HL-60 (cell line): Measurements from ENCODE around the gene HSDL2.

Source experiments
- GABPA ChIP-seq: IDR thresholded peaks from 2 replicates; pipeline ENCODE4 v1.6.1; 2012; ENCODE audit warnings: low read depth
- POLR2AphosphoS5 ChIP-seq: IDR thresholded peaks from 2 replicates; pipeline ENCODE4 v1.6.1; 2012; ENCODE audit warnings: low read depth
- SPI1 ChIP-seq: IDR thresholded peaks from 2 replicates; pipeline ENCODE4 v1.6.1; 2012; ENCODE audit warnings: low read depth, mild to moderate bottlenecking, borderline replicate concordance
- TF ChIP-seq, protein P1 (sequence below): IDR thresholded peaks from one replicate; pipeline ENCODE4 v1.5.1; 2011; ENCODE audit warnings: low read length, control low read depth, inconsistent platforms; ENCODE audit not compliant: insufficient read depth
- TF ChIP-seq, protein P2 (sequence below): IDR thresholded peaks from 2 replicates; pipeline ENCODE4 v1.6.1; 2012; ENCODE audit warnings: low read depth; ENCODE audit not compliant: insufficient replicate concordance

DNA sequence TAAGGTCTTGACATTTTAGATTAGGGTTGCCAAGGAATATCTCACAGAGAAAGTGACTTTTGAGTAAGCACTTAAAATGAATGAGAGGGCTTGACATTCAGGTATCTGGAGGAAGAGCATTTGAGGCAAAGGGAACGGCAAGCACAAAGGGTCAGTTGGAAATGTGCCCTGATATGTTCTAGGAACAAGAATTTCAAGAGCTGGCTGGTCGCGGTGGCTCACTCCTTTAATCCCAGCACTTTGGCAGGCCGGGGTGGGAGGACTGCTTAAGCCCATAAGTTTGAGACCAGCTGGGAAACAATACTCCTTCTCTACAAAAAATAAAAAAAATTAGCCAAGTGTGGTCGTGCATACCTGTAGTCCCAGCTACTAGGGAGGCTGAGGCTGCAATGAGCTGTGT lies 123.3 kb downstream of the HSDL2 start:
- TF ChIP-seq, protein P1, sequence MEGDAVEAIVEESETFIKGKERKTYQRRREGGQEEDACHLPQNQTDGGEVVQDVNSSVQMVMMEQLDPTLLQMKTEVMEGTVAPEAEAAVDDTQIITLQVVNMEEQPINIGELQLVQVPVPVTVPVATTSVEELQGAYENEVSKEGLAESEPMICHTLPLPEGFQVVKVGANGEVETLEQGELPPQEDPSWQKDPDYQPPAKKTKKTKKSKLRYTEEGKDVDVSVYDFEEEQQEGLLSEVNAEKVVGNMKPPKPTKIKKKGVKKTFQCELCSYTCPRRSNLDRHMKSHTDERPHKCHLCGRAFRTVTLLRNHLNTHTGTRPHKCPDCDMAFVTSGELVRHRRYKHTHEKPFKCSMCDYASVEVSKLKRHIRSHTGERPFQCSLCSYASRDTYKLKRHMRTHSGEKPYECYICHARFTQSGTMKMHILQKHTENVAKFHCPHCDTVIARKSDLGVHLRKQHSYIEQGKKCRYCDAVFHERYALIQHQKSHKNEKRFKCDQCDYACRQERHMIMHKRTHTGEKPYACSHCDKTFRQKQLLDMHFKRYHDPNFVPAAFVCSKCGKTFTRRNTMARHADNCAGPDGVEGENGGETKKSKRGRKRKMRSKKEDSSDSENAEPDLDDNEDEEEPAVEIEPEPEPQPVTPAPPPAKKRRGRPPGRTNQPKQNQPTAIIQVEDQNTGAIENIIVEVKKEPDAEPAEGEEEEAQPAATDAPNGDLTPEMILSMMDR, result no peak
- no peak for TF ChIP-seq POLR2AphosphoS5
- no peak for TF ChIP-seq SPI1
- TF ChIP-seq, protein P2, sequence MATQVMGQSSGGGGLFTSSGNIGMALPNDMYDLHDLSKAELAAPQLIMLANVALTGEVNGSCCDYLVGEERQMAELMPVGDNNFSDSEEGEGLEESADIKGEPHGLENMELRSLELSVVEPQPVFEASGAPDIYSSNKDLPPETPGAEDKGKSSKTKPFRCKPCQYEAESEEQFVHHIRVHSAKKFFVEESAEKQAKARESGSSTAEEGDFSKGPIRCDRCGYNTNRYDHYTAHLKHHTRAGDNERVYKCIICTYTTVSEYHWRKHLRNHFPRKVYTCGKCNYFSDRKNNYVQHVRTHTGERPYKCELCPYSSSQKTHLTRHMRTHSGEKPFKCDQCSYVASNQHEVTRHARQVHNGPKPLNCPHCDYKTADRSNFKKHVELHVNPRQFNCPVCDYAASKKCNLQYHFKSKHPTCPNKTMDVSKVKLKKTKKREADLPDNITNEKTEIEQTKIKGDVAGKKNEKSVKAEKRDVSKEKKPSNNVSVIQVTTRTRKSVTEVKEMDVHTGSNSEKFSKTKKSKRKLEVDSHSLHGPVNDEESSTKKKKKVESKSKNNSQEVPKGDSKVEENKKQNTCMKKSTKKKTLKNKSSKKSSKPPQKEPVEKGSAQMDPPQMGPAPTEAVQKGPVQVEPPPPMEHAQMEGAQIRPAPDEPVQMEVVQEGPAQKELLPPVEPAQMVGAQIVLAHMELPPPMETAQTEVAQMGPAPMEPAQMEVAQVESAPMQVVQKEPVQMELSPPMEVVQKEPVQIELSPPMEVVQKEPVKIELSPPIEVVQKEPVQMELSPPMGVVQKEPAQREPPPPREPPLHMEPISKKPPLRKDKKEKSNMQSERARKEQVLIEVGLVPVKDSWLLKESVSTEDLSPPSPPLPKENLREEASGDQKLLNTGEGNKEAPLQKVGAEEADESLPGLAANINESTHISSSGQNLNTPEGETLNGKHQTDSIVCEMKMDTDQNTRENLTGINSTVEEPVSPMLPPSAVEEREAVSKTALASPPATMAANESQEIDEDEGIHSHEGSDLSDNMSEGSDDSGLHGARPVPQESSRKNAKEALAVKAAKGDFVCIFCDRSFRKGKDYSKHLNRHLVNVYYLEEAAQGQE, result no peak
- no peak for TF ChIP-seq GABPA
